22Rv1 (cell line): ENCODE data around the gene OBP2B.

Source experiments
- CTCF ChIP-seq: fragments of 450-650 bp; IDR thresholded peaks from 2 replicates; pipeline ENCODE4 v1.5.1; 2017; ENCODE audit warnings: mild to moderate bottlenecking
- ZFX ChIP-seq: fragments of 450-650 bp; IDR thresholded peaks from 2 replicates; pipeline ENCODE4 v1.6.1; 2017; ENCODE audit warnings: antibody characterized with exemption, borderline replicate concordance

GRCh38 chr9:133234577-133235322 lies 25.7 kb upstream of the OBP2B start:
- no peak for TF ChIP-seq CTCF
- no peak for TF ChIP-seq ZFX
